MM.1S (cell line): ENCODE measurements around the gene CFAP57.

Experiments
- DNase-seq: peaks from one replicate; pipeline ENCODE4 v3.0.0-alpha.2; 2015
- H2AFZ ChIP-seq: fragments of 300-600 bp; sonication (generic); 2 replicates; pipeline ENCODE4 v1.6.0; 2016; ENCODE audit warnings: antibody characterized with exemption, low read length
- H3F3A ChIP-seq: fragments of 300-600 bp; sonication (generic); 2 replicates; pipeline ENCODE4 v1.6.1; 2016; ENCODE audit warnings: mild to moderate bottlenecking, antibody characterized with exemption, low read length, moderate library complexity, mixed read lengths; ENCODE audit not compliant: insufficient read depth
- H3K27ac ChIP-seq: fragments of 300-600 bp; sonication (generic); 2 replicates; pipeline ENCODE4 v1.5.1; 2016; ENCODE audit warnings: mild to moderate bottlenecking, low read length
- H3K27me3 ChIP-seq: fragments of 300-600 bp; sonication (generic); replicated peaks from 2 replicates; pipeline ENCODE4 v1.6.0; 2016; ENCODE audit warnings: low read length; ENCODE audit not compliant: insufficient read depth
- H3K36me3 ChIP-seq: fragments of 300-600 bp; sonication (generic); replicated peaks from 2 replicates; pipeline ENCODE4 v1.6.1; 2016; ENCODE audit warnings: mild to moderate bottlenecking, low read length, mixed read lengths; ENCODE audit not compliant: insufficient read depth
- H3K4me1 ChIP-seq: fragments of 300-600 bp; sonication (generic); 2 replicates; pipeline ENCODE4 v1.6.1; 2016; ENCODE audit warnings: low read length, mixed read lengths
- H3K4me2 ChIP-seq: fragments of 300-600 bp; sonication (generic); 2 replicates; pipeline ENCODE4 v1.6.0; 2016; ENCODE audit warnings: low read depth, low read length
- H3K4me3 ChIP-seq: fragments of 300-600 bp; sonication (generic); 2 replicates; pipeline ENCODE4 v1.5.1; 2016; ENCODE audit warnings: low read length, mixed read lengths
- H3K79me2 ChIP-seq: fragments of 300-600 bp; sonication (generic); 2 replicates; pipeline ENCODE4 v1.6.1; 2016; ENCODE audit warnings: mixed run types, low read length, mixed read lengths
- H3K9ac ChIP-seq: fragments of 300-600 bp; sonication (generic); 2 replicates; pipeline ENCODE4 v1.6.1; 2016; ENCODE audit warnings: low read length, mixed read lengths
- H3K9me2 ChIP-seq: fragments of 300-600 bp; sonication (generic); replicated peaks from 2 replicates; pipeline ENCODE4 v1.6.1; 2016; ENCODE audit warnings: mild to moderate bottlenecking, low read length, mixed read lengths; ENCODE audit not compliant: insufficient read depth
- H3K9me3 ChIP-seq: fragments of 300-600 bp; sonication (generic); replicated peaks from 2 replicates; pipeline ENCODE4 v1.6.1; 2016; ENCODE audit warnings: mild to moderate bottlenecking, low read length, mixed read lengths; ENCODE audit not compliant: insufficient read depth
- H4K20me1 ChIP-seq: fragments of 300-600 bp; sonication (generic); 2 replicates; pipeline ENCODE4 v1.6.1; 2016; ENCODE audit warnings: mild to moderate bottlenecking, low read length, moderate library complexity, mixed read lengths; ENCODE audit not compliant: insufficient read depth
- EZH2 ChIP-seq: fragments of 300-600 bp; sonication (generic); optimal IDR thresholded peaks from 2 replicates; pipeline ENCODE3; 2017; ENCODE audit warnings: low read depth, mild to moderate bottlenecking, antibody characterized with exemption, low read length, mixed read lengths
- EZH2phosphoT487 ChIP-seq: fragments of 300-600 bp; sonication (generic); IDR thresholded peaks from 2 replicates; pipeline ENCODE4 v1.6.1; 2018; ENCODE audit warnings: antibody characterized with exemption, low read length
- TF ChIP-seq, protein P1 (sequence below): fragments of 300-600 bp; sonication (generic); IDR thresholded peaks from 2 replicates; pipeline ENCODE4 v1.5.1; 2016; ENCODE audit warnings: antibody characterized with exemption, low read length, mixed read lengths

Gene CFAP57

DNA sequence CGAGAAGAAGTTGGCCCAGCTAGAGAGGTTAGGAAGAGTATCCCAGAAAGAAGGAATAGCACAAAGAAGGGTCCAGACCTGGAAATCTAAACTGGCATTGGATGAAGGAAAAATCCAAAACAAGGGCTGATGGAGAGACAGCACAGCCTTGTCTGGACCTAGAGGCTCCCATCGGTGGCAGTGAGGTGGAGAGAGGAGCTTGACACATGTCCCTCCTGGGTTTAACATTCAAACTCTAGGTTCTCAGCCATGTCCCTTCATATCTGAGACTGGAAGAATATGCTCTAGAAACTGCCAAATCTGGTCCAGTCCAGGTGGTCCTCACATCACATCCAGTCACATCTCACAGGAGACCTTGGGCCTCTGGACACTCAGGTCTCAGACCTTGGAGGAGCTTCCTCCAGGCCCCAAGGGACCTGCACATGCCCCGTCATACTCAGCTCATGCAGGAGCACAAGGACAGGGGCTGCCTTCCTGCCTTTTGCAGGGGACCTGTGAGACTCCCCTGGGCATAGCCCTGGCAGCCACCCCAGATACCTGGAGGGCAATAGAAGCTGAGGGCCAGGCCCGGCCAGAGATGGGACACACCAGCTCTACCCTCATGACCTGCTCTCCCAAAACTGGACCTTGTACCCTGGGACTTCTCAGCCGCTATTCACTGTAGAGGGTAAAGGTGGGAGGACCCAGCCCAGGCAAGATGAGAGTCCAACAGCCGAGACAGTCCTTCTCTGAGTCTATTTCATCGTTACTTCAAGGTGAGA is 105.2 kb downstream of the CFAP57 start:
- no peaks in the 10 kb centered on the region for H4K20me1 ChIP-seq
- H3K27me3 ChIP-seq: no peaks in the 10 kb centered on the region
- no peaks in the 10 kb centered on the region for H3K36me3 ChIP-seq
- H3F3A ChIP-seq: no peaks in the 10 kb centered on the region
- H3K4me3 ChIP-seq: no peak overlapping the region
- H3K27ac ChIP-seq: no peak overlapping the region
- H3K9me3 ChIP-seq: no peaks in the 10 kb centered on the region
- H3K79me2 ChIP-seq: no peaks in the 10 kb centered on the region
- DNase-seq: no peak
- no peak overlapping the region for H2AFZ ChIP-seq
- no peak overlapping the region for H3K4me2 ChIP-seq
- H3K9ac ChIP-seq: no peak overlapping the region
- H3K4me1 ChIP-seq: 0 out of 2 replicates have a peak, but pooled peaks cover 5% of the 10 kb centered on the region
- TF ChIP-seq EZH2: no peak
- no peak for TF ChIP-seq EZH2phosphoT487
- TF ChIP-seq, protein P1, sequence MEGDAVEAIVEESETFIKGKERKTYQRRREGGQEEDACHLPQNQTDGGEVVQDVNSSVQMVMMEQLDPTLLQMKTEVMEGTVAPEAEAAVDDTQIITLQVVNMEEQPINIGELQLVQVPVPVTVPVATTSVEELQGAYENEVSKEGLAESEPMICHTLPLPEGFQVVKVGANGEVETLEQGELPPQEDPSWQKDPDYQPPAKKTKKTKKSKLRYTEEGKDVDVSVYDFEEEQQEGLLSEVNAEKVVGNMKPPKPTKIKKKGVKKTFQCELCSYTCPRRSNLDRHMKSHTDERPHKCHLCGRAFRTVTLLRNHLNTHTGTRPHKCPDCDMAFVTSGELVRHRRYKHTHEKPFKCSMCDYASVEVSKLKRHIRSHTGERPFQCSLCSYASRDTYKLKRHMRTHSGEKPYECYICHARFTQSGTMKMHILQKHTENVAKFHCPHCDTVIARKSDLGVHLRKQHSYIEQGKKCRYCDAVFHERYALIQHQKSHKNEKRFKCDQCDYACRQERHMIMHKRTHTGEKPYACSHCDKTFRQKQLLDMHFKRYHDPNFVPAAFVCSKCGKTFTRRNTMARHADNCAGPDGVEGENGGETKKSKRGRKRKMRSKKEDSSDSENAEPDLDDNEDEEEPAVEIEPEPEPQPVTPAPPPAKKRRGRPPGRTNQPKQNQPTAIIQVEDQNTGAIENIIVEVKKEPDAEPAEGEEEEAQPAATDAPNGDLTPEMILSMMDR: no peak
- H3K9me2 ChIP-seq: no peaks in the 10 kb centered on the region

DNA sequence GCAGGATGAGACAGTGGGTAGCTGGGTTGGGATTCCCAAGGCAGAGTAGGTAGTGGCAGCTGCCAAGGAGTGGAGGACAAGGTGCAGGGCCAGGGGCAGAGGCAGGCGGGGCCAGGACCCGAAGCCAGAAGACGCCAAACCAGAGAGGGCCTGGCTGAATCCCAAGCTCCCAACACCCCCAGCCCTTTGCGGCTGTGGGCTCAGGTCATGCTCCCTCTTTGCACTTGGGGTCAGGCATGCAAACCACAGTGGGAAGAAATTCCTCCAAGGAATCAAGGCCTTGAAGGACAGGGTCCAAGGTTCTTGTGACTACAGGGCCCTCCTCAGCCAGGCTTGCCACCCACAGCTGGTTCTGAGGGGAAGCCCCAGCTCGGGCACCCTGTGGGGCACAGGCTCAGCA is 107.0 kb downstream of the CFAP57 start:
- Histone ChIP-seq H3K4me1 (0 out of 2 replicates have a peak, but pooled peaks cover 4% of the 10 kb centered on the region), H3K79me2 (no peaks in the 10 kb centered on the region), H3K9me3 (no peaks in the 10 kb centered on the region), H3K4me2 (no peak overlapping the region), H2AFZ (no peak overlapping the region), H3F3A (no peaks in the 10 kb centered on the region), H3K27me3 (no peaks in the 10 kb centered on the region), H3K9ac (no peak overlapping the region), H3K36me3 (no peaks in the 10 kb centered on the region), H3K9me2 (no peaks in the 10 kb centered on the region), H3K27ac (no peak overlapping the region), H4K20me1 (no peaks in the 10 kb centered on the region), H3K4me3 (no peak overlapping the region)
- TF ChIP-seq, protein P1: no peak
- TF ChIP-seq EZH2phosphoT487 (no peak), EZH2 (no peak)
- DNase-seq: no peak

DNA sequence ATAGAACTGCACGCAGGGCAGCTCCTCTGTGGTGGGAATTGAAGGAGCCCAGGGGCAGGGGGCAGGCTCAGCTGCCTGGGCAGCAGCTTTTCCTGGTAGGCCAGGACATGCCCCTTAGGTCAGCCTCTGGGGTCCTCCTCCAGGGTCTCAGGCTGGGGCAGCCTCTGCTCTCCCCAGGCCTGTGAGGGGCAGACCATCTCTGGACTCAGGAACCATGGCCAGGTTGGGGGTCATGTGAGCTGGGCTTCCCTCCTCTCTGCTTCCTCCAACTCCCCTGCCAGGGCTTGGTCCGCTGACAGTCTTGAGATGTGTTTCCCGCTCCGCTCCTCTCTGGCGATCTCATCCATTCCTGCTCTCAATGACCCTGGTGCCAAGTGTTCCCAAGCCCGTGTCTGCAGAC is 107.5 kb downstream of the CFAP57 start:
- no peak overlapping the region for H3K27ac ChIP-seq
- H3K9ac ChIP-seq: no peak overlapping the region
- no peaks in the 10 kb centered on the region for H3K9me2 ChIP-seq
- no peak for DNase-seq
- H4K20me1 ChIP-seq: no peaks in the 10 kb centered on the region
- no peaks in the 10 kb centered on the region for H3K36me3 ChIP-seq
- H3K4me1 ChIP-seq: no peaks in the 10 kb centered on the region
- H2AFZ ChIP-seq: no peak overlapping the region
- H3K79me2 ChIP-seq: no peaks in the 10 kb centered on the region
- no peaks in the 10 kb centered on the region for H3K27me3 ChIP-seq
- H3K4me3 ChIP-seq: no peak overlapping the region
- no peak for TF ChIP-seq EZH2phosphoT487
- TF ChIP-seq EZH2: no peak
- TF ChIP-seq, protein P1: no peak
- H3K9me3 ChIP-seq: no peaks in the 10 kb centered on the region
- H3F3A ChIP-seq: no peaks in the 10 kb centered on the region
- no peak overlapping the region for H3K4me2 ChIP-seq
